A549 (cell line): ENCODE measurements around the gene AIG1. TPM values are rescaled to one million over a fixed set of nuclear protein-coding genes. Genes with fewer than 3 reads are reported as not detected.
A peak's percentile ranks its signal among the peaks of the same experiment; 100 is the strongest.
"Not testable (repeated sequence)": the region's sequence is repeated elsewhere in the genome, so short reads cannot be mapped to it uniquely, and the experiment has no call there.

ENCODE experiments used
- ATAC-seq, 2 experiments: fragments of 200-7000 bp in 1 of 2; fragments of >200 bp in 1 of 2; cut with Nextera tagmentation in 1 of 2; cut with Tn5 transposase in 1 of 2; 3 replicates each; pipeline versions ENCODE4 v1.8.0 to v1.9.1; 2018 to 2020; ENCODE audit warnings: mild to moderate bottlenecking in 1 of 2, moderate library complexity in 1 of 2
- CTCF ChIA-PET: fragments of 300-600 bp; sonication (Branson Sonifier 250); formaldehyde crosslinking; extraction: SDS; loops from one replicate; lab custom pipeline; 2021; ENCODE audit warnings: antibody characterized with exemption, inconsistent platforms; lab: Yijun Ruan, JAX
- POLR2A ChIA-PET: fragments of 350-600 bp; formaldehyde crosslinking; extraction: SDS; loops from one replicate; lab custom pipeline; 2021; ENCODE audit warnings: antibody characterized with exemption, inconsistent platforms; lab: Yijun Ruan, JAX
- DNase-seq, 2 experiments: peaks; one replicate each; pipeline versions ENCODE4 v3.0.0 to v3.0.0-alpha.2; 2011 to 2016; ENCODE audit warnings: low read depth in 1 of 2, low spot score in 1 of 2
- FAIRE-seq: peaks from 2 replicates; lab custom pipeline; 2011; peaks lifted over from hg19 to GRCh38; lab: Jason Lieb, UNC
- H3K27ac ChIP-seq, 2 experiments: fragments of >200 bp; sonication (Bioruptor Twin); formaldehyde crosslinking; 3 replicates each; pipeline ENCODE4 v1.5.1; 2016 to 2017
- H3K4me1 ChIP-seq: fragments of >200 bp; sonication (Bioruptor Twin); formaldehyde crosslinking; 3 replicates; pipeline ENCODE4 v1.6.1; 2016
- H3K4me2 ChIP-seq: fragments of >200 bp; sonication (Bioruptor Twin); formaldehyde crosslinking; 3 replicates; pipeline ENCODE4 v1.6.1; 2016
- H3K4me3 ChIP-seq: fragments of >200 bp; sonication (Bioruptor Twin); formaldehyde crosslinking; 3 replicates; pipeline ENCODE4 v1.5.1; 2016
- H3K9me3 ChIP-seq: fragments of >200 bp; sonication (Bioruptor Twin); formaldehyde crosslinking; 3 replicates; pipeline ENCODE4 v1.6.1; 2016
- BCL3 ChIP-seq: fragments of >200 bp; sonication (Bioruptor Twin); formaldehyde crosslinking; IDR thresholded peaks from 3 replicates; pipeline ENCODE4 v1.6.1; 2016
- CBX8 ChIP-seq: fragments of 200-600 bp; sonication (generic); IDR thresholded peaks from 2 replicates; pipeline ENCODE4 v1.6.1; 2016
- CEBPB ChIP-seq, 2 experiments: fragments of >200 bp in 1 of 2; sonication (Bioruptor Twin) in 1 of 2; formaldehyde crosslinking in 1 of 2; IDR thresholded peaks; 2 replicates each; pipeline ENCODE4 v1.6.1; 2012 to 2016
- EP300 ChIP-seq, 2 experiments: fragments of >200 bp; sonication (Bioruptor Twin); formaldehyde crosslinking; IDR thresholded peaks; 2 replicates in 1 of 2; 3 replicates in 1 of 2; pipeline ENCODE4 v1.6.1; 2016 to 2017
- FOSL2 ChIP-seq, 2 experiments: fragments of 450-650 bp in 1 of 2; fragments of >200 bp in 1 of 2; sonication (Bioruptor Twin) in 1 of 2; formaldehyde crosslinking; IDR thresholded peaks; 2 replicates each; pipeline versions ENCODE4 v1.5.0 to v1.6.1; 2016 to 2020; ENCODE audit warnings: mild to moderate bottlenecking in 1 of 2, moderate library complexity in 1 of 2
- JUNB ChIP-seq: fragments of >200 bp; sonication (Bioruptor Twin); formaldehyde crosslinking; IDR thresholded peaks from 2 replicates; pipeline ENCODE4 v1.6.1; 2016
- MAZ ChIP-seq: fragments of 150-350 bp; IDR thresholded peaks from 2 replicates; pipeline ENCODE4 v1.6.1; 2014; ENCODE audit warnings: antibody characterized with exemption, low read depth, low read length, borderline replicate concordance
- NPAS2 ChIP-seq: fragments of 250-450 bp; sonication (Bioruptor Pico); IDR thresholded peaks from 2 replicates; pipeline ENCODE4 v1.8.0; 2022; ENCODE audit warnings: mild to moderate bottlenecking, moderate library complexity, borderline replicate concordance
- PHF8 ChIP-seq: fragments of 200-600 bp; sonication (generic); IDR thresholded peaks from 2 replicates; pipeline ENCODE4 v1.6.1; 2016; ENCODE audit warnings: low read depth, mild to moderate bottlenecking, antibody characterized with exemption, moderate library complexity, borderline replicate concordance
- POLR2AphosphoS2 ChIP-seq: conservative IDR thresholded peaks from 2 replicates; pipeline ENCODE4 v1.6.1; 2012; ENCODE audit warnings: low read length, improper control_type of control experiment, inconsistent platforms
- RNF2 ChIP-seq: fragments of 200-600 bp; sonication (generic); IDR thresholded peaks from 2 replicates; pipeline ENCODE4 v1.6.1; 2016; ENCODE audit warnings: low read depth, mild to moderate bottlenecking, antibody characterized with exemption, moderate library complexity, borderline replicate concordance
- TFCP2L1 ChIP-seq: fragments of 250-450 bp; sonication (Bioruptor Pico); IDR thresholded peaks from 2 replicates; pipeline ENCODE4 v1.5.0; 2021; ENCODE audit warnings: mild to moderate bottlenecking
- ZNF302 ChIP-seq: fragments of 250-450 bp; sonication (Bioruptor Pico); IDR thresholded peaks from 2 replicates; pipeline ENCODE4 v1.9.0; 2021; ENCODE audit warnings: inconsistent platforms, mild to moderate bottlenecking, moderate library complexity
- WGBS: methylation state at CpG from one replicate; pipeline ENCODE4 v1.1.6; 2017; ENCODE audit errors: missing lambda C conversion rate; 5-methylcytosine and 5-hydroxymethylcytosine counted together
- polyA plus RNA-seq, 4 experiments: library from polyadenylated mRNA; depleted of rRNA in 3 of 4; stranded (reverse); fragments of >200 nt; fragmentation: RNase III in 1 of 4; extraction: RNeasy Plus Mini Kit Qiagen cat#74134 plus additional on column Dnase treatment in 1 of 4; gene quantifications; 2 replicates in 3 of 4; 3 replicates in 1 of 4; pipeline ENCODE4 v1.2.3, GENCODE V29; 2011 to 2017
- TF ChIP-seq, protein P1 (sequence below): fragments of >200 bp; sonication (Bioruptor Twin); formaldehyde crosslinking; IDR thresholded peaks from 2 replicates; pipeline ENCODE4 v1.6.1; 2016
- TF ChIP-seq, protein P2 (sequence below): IDR thresholded peaks from 2 replicates; pipeline ENCODE4 v1.6.1; 2012

The AIG1 gene
- polyA plus RNA-seq, 2 of the 4 experiments (the other 2 are of a cell fraction) = 29.5 to 38.3 TPM

- ChIA-PET CTCF (no interaction called here), POLR2A (no interaction called here)
- FAIRE-seq = no peak
- H3K9me3 ChIP-seq = 0 out of 3 replicates have a peak, but pooled peaks cover 3% of the 10 kb centered on the region
- H3K4me2 ChIP-seq = no peak overlapping the region
- H3K4me3 ChIP-seq = no peak overlapping the region
- 68% methylated on average over 6 of the region's 6 CpGs for WGBS
- no peaks in the 10 kb centered on the region for H3K4me1 ChIP-seq
- no peak for DNase-seq
- H3K27ac ChIP-seq = no peak overlapping the region
- ATAC-seq = no peak
- TF ChIP-seq JUNB = no peak
Measured at GRCh38 chr6:143078468-143079324, 18.0 kb downstream of the AIG1 start.

DNA sequence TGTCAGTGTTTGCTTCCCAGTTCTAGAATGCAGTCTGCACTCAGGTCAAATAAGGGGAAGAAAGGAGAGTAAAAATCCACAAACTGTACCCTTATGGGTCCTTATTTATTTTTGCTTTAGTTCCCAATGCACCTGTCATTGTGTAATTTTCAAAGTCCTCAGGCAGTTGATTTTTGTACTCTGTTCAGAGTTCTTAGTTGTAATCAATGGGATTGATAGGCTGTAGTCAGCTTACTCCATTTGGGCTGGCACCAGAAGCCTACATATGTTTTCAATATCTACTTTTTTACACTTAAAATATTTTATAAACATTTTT is 18.6 kb downstream of the AIG1 start:
- Histone ChIP-seq H3K4me2 (no peak overlapping the region), H3K4me1 (no peaks in the 10 kb centered on the region), H3K27ac (no peak overlapping the region), H3K4me3 (no peak overlapping the region), H3K9me3 (0 out of 3 replicates have a peak, but pooled peaks cover 3% of the 10 kb centered on the region)
- TF ChIP-seq, protein P1, sequence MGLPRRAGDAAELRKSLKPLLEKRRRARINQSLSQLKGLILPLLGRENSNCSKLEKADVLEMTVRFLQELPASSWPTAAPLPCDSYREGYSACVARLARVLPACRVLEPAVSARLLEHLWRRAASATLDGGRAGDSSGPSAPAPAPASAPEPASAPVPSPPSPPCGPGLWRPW = no peak
- TF ChIP-seq ZNF302 (no peak), TFCP2L1 (no peak), POLR2AphosphoS2 (no peak), EP300 (IDR thresholded peaks at IDR 0.05) (no peak), NPAS2 (CRISPR knock-in tag) (no peak), PHF8 (no peak), RNF2 (no peak), BCL3 (no peak), MAZ (no peak), CBX8 (no peak), FOSL2 (IDR thresholded peaks at IDR 0.05) (no peak), FOSL2 (CRISPR knock-in tag; IDR thresholded peaks at IDR 0.05) (no peak)
- TF ChIP-seq, protein P2, sequence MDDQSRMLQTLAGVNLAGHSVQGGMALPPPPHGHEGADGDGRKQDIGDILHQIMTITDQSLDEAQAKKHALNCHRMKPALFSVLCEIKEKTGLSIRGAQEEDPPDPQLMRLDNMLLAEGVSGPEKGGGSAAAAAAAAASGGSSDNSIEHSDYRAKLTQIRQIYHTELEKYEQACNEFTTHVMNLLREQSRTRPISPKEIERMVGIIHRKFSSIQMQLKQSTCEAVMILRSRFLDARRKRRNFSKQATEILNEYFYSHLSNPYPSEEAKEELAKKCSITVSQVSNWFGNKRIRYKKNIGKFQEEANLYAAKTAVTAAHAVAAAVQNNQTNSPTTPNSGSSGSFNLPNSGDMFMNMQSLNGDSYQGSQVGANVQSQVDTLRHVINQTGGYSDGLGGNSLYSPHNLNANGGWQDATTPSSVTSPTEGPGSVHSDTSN = no peak
- POLR2A ChIA-PET = no interaction called here
- no peak for FAIRE-seq
- no peak for ATAC-seq
- CTCF ChIA-PET = interaction anchor here (1.0 kb wide), 1 partner anchor 8 kb away, joined by 3 read pairs; no protein-coding TSS in a partner anchor
- no peak for DNase-seq

- POLR2A ChIA-PET, H3K4me1 ChIP-seq, DNase-seq, FAIRE-seq, CTCF ChIA-PET, H3K9me3 ChIP-seq, H3K4me2 ChIP-seq, ATAC-seq, H3K27ac ChIP-seq, H3K4me3 ChIP-seq: not testable (repeated sequence)
- 92% methylated on average over 9 of the region's 9 CpGs for WGBS
- TF ChIP-seq CEBPB (IDR thresholded peaks at IDR 0.05) = 0 out of 4 replicates have a peak, but pooled peaks of 1 of the 2 experiments have one; percentile 25
Measured at GRCh38 chr6:143082274-143082673, 21.6 kb downstream of the AIG1 start.

GRCh38 chr6:143084019-143084418 is 23.3 kb downstream of the AIG1 start:
- H3K4me2 ChIP-seq, H3K27ac ChIP-seq, POLR2A ChIA-PET, FAIRE-seq, H3K4me3 ChIP-seq, H3K9me3 ChIP-seq, H3K4me1 ChIP-seq, DNase-seq, ATAC-seq, CTCF ChIA-PET: not testable (repeated sequence)
- 92% methylated on average over 4 of the region's 8 CpGs for WGBS

GRCh38 chr6:143087335-143087734 is 26.6 kb downstream of the AIG1 start:
- CTCF ChIA-PET, H3K4me3 ChIP-seq, H3K4me1 ChIP-seq, H3K27ac ChIP-seq, FAIRE-seq, ATAC-seq, POLR2A ChIA-PET, H3K9me3 ChIP-seq, H3K4me2 ChIP-seq, DNase-seq: not testable (repeated sequence)
- 91% methylated on average over 11 of the region's 11 CpGs for WGBS
